K562 (cell line): ENCODE measurements around the gene RBSN. TPM values are rescaled to one million over a fixed set of nuclear protein-coding genes. Genes with fewer than 3 reads are reported as not detected.

ENCODE experiments used
- CREB3L1 ChIP-seq: fragments of 450-650 bp; IDR thresholded peaks from 2 replicates; pipeline ENCODE4 v1.6.1; 2014; ENCODE audit warnings: low read depth, mild to moderate bottlenecking, moderate library complexity, borderline replicate concordance
- DLX4 ChIP-seq: fragments of 250-450 bp; sonication (Bioruptor Pico); IDR thresholded peaks from 2 replicates; pipeline ENCODE4 v1.6.1; 2021; ENCODE audit warnings: mild to moderate bottlenecking
- DPF2 ChIP-seq: fragments of 450-650 bp; IDR thresholded peaks from 2 replicates; pipeline ENCODE4 v1.6.1; 2016
- ELF2 ChIP-seq: fragments of 250-450 bp; sonication (Bioruptor Pico); IDR thresholded peaks from 2 replicates; pipeline ENCODE4 v1.5.0; 2021; ENCODE audit warnings: mild to moderate bottlenecking
- ERF ChIP-seq: fragments of 450-650 bp; formaldehyde crosslinking; IDR thresholded peaks from 2 replicates; pipeline ENCODE4 v1.4.0; 2020; ENCODE audit warnings: mild to moderate bottlenecking, mixed read lengths
- HES1 ChIP-seq: fragments of 450-650 bp; IDR thresholded peaks from 2 replicates; pipeline ENCODE4 v1.6.1; 2016; ENCODE audit warnings: low read depth, mild to moderate bottlenecking, moderate library complexity
- HNRNPUL1 ChIP-seq: fragments of 200-400 bp; formaldehyde crosslinking; IDR thresholded peaks from 2 replicates; pipeline ENCODE4 v1.6.1; 2017; ENCODE audit warnings: low read length
- MCM3 ChIP-seq: fragments of 450-650 bp; IDR thresholded peaks from 2 replicates; pipeline ENCODE4 v1.6.1; 2016
- PBX2 ChIP-seq, 2 experiments: IDR thresholded peaks in 1 of 2; conservative IDR thresholded peaks in 1 of 2; 2 replicates each; pipeline ENCODE4 v1.6.1; 2016; ENCODE audit warnings: low read depth in 2 of 2, mild to moderate bottlenecking in 1 of 2, missing compliant biosample characterization in 1 of 2, missing genetic modification characterization in 1 of 2, moderate library complexity in 1 of 2
- PRDM10 ChIP-seq: fragments of 450-650 bp; IDR thresholded peaks from 2 replicates; pipeline ENCODE4 v1.6.1; 2018; ENCODE audit not compliant: partially characterized antibody
- TGIF2 ChIP-seq: sonication (generic); formaldehyde crosslinking; IDR thresholded peaks from 2 replicates; pipeline ENCODE4 v1.8.1; 2022; ENCODE audit warnings: mild to moderate bottlenecking, missing genetic modification reagents, moderate library complexity
- ZBTB12 ChIP-seq: fragments of 250-450 bp; sonication (Bioruptor Pico); IDR thresholded peaks from 2 replicates; pipeline ENCODE4 v1.4.0; 2020
- ZBTB33 ChIP-seq: sonication (generic); formaldehyde crosslinking; IDR thresholded peaks from 2 replicates; pipeline ENCODE4 v1.8.1; 2023; ENCODE audit warnings: mild to moderate bottlenecking, missing genetic modification reagents
- polyA plus RNA-seq, 8 experiments: library from polyadenylated mRNA; depleted of rRNA in 4 of 8; stranded (reverse) in 5 of 8; unstranded in 3 of 8; fragments of >200 nt; fragmentation: Nextera tagmentation in 2 of 8; fragmentation: Illumina TruSeq in 1 of 8; extraction: Ambion mirVana in 2 of 8; extraction: Trizol in 1 of 8; gene quantifications; 2 replicates each; pipeline versions ENCODE4 v1.2.1 to v1.2.3, GENCODE V29; 2011 to 2014; ENCODE audit warnings: inconsistent platforms in 1 of 8, missing spikeins in 1 of 8
- total RNA-seq, 7 experiments: library from RNA; depleted of rRNA in 6 of 7; stranded (reverse); fragments of >200 nt in 6 of 7; fragmentation: Illumina TruSeq in 2 of 7; extraction: Trizol in 2 of 7; gene quantifications; 2 replicates each; pipeline versions ENCODE4 v1.2.1 to v1.2.3, GENCODE V29; 2011 to 2021; ENCODE audit warnings: low replicate concordance in 1 of 7

The RBSN gene
- total and polyA plus RNA-seq, 9 of the 15 experiments (the other 6 are each of a cell fraction or from before 2014, with no cell fraction given), result 2.9 to 19.6 (median 15.0) TPM

GRCh38 chr3:15098503-15099363 is at the start of gene RBSN (continued):
- TF ChIP-seq ZBTB33 (CRISPR knock-in tag) (peak; percentile 82), ZBTB12 (CRISPR knock-in tag) (peak; percentile 78), DLX4 (CRISPR knock-in tag) (no peak), PRDM10 (peak; percentile 36), MCM3 (no peak), ERF (CRISPR knock-in tag) (no peak), CREB3L1 (peak; percentile 98), TGIF2 (CRISPR knock-in tag) (0 out of 2 replicates have a peak, but pooled peaks have one; percentile 67), HNRNPUL1 (no peak), DPF2 (peak; percentile 70), HES1 (0 out of 2 replicates have a peak, but pooled peaks have one; percentile 22), ELF2 (CRISPR knock-in tag) (peak; percentile 100), PBX2 (CRISPR knock-in tag; IDR thresholded peaks at IDR 0.05; ENCODE audit: low read depth) (peak; percentile 75), PBX2 (tag; conservative IDR thresholded peaks at IDR 0.05; ENCODE audit: low read depth) (peak; percentile 91)
